HG02610 (cell line): ENCODE results near the gene ADCK1.
"Not testable (repeated sequence)": the region's sequence is repeated elsewhere in the genome, so short reads cannot be mapped to it uniquely, and the experiment has no call there.

ENCODE experiments used
- ATAC-seq: cut with Tn5 transposase; IDR thresholded peaks from one replicate; pipeline ENCODE4 v1.9.1; 2021; ENCODE audit warnings: mild to moderate bottlenecking, moderate library complexity; ENCODE audit not compliant: unreplicated experiment

Gene ADCK1

DNA sequence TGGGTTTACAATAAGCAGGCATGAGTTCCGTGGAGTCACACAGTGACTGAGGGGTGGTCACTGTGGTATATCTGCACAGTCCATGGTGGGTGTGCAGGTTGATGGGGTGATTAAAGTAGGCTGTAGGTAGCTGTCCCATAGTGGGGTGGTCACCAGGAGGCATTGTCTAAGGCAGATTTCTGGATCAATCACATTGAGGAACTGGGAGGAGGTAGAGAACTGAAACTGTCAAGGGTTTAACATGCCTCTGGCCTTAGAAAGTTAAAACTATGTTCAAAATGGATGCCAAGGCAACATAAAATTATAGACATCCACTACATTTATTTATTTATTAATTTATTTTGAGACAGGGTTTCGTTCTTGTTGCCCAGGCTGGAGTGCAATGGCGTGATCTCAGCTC lies 8.3 kb downstream of the ADCK1 start:
- ATAC-seq = no peak

DNA sequence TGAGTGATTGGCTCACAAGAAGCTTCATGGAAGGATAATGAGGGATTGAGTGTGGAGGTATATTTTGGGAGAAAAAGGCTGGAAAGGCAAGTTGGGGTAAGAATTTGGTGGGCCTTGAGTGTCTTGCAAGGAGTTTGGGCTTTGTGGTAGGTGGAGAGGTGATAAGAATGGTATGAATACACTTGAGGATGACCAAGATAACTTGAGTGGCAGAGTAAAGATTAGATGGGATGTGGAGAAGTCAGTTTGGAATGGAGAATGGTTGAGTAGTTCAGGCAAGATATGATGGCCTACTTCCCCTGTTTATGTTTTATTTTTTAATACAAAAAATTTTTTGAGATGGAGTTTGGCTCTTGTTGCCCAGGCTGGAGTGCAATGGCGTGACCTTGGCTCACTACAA lies 9.1 kb downstream of the ADCK1 start:
- no peak for ATAC-seq

GRCh38 chr14:77812028-77812427 lies 12.1 kb downstream of the ADCK1 start:
- peak; percentile 71 for ATAC-seq

DNA sequence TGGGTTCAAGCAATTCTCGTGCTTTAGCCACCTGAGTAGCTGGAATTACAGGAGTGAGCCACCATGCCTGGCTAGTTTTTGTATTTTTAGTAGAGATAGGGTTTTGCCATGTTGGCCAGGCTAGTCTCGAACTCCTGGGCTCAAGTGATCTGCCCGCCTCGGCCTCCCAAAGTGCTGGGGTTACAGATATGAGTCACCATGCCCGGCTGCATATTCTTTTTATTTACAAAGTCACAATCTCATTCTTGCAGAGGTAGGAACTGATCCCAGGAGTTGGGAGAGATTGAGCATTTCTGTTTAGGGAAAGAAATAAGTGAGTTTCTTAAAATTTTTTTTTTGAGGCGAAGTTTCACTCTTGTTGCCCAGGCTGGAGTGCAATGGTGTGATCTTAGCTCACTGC lies 12.8 kb downstream of the ADCK1 start:
- ATAC-seq = not testable (repeated sequence)

DNA sequence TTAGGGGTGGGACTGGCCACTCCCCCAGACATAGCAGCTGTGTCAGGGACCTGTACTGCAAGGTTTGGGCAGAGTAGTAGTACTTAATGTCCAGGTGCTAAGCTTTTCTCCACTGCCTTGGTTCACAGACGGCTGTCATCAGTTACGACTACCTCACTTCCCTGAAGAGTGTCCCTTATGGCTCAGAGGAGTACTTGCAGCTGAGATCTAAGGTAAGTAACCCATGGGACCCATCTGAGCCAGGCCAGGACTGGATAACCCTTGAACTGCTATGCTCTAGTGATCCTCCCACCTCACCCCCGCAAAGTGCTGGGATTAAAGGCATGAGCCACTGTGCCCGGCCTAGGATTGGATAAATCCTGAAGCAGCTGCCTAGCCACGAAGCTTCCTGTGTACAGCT lies 22.4 kb downstream of the ADCK1 start:
- no peak for ATAC-seq

GRCh38 chr14:77822741-77823140 lies 22.8 kb downstream of the ADCK1 start:
- no peak for ATAC-seq

GRCh38 chr14:77823378-77823777 lies 23.5 kb downstream of the ADCK1 start:
- ATAC-seq = no peak

DNA sequence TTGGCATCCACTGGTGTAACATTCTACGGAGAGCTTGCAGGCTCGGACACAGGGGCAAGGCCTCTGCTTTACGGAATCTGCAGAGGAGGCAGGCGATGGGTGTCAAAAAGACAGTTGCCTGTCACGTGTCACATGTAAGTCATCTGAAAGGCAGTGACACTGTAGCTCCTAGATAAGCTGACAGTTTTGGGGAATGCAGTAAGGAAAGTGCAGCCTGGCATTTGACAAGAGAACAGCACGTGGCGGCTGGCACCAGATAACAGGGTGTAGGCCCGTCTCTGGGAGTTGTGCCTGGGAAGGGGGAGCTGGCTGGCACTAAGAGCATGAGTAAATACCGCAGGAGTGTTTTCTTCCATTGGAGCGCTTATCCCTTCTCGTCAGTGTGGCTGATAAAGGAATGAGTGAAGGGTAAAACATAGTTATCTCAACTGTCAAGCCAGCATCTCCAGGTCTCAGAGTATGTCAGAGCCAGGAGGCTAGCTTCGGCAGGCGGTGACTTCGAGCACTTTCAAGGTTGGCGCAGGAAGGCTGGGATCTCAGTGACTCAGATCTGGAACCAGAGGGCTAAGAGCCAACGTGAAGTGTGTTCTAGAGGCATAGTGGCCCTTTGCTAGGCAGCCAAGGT lies 26.1 kb downstream of the ADCK1 start:
- ATAC-seq = no peak

- no peak for ATAC-seq
Measured at GRCh38 chr14:77830692-77831091, 30.8 kb downstream of the ADCK1 start.

- no peak for ATAC-seq
Measured at GRCh38 chr14:77832297-77832696, 32.4 kb downstream of the ADCK1 start.

GRCh38 chr14:77837926-77838325 lies 38.0 kb downstream of the ADCK1 start:
- no peak for ATAC-seq

DNA sequence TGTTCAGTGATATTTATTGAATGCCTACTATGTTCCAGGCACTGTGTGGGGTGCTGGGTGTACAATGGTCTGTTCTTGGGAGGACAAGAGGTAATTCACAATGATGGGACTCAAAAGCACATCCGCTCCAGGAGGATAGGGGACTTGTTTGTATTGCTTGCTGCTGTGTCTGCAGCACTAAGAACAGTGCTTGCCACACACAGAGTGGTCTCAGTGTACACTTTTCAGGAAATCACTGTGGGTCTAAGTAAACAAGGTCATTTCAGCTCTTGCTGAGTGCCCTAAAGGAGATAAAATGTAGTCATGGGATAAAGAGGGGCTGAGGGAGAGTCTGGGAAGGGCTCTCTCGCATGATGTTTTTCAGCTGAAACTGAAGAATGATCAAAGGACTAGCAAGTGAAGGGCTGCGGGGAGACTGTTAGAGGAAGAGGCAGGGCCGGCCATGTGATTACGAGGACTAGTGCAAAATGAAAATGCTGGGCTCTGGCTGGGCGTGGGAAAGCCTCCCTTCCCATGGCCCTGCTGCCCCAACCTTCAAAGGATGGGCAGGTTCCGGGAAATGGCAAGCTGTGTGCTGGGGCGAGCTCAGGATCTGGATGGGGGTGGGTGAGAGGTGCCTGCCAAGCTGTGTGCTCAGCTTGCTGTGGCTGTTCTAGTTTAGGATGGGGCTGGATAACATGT lies 39.1 kb downstream of the ADCK1 start:
- no peak for ATAC-seq

DNA sequence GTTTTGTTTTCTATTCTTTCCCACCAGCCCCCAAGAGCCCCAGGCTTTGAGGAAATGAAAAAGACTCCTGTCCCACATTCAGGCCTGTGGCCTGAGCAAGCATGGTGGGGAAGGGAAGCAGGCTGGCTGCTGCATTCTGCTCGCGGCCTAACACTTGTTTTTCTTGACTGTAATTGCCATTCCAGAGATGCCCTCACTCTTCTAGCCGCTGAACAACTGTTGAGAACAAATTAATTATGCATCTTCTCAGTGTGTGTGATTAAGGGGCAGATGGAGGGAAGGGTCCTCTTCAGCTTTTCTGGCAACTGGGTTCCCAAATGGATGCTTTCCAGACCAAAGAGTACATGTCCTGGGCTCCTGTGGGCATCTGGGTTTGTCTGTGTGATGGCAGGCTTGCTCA lies 43.3 kb downstream of the ADCK1 start:
- ATAC-seq = no peak

- ATAC-seq = no peak
Measured at GRCh38 chr14:77843651-77844050, 43.7 kb downstream of the ADCK1 start.

DNA sequence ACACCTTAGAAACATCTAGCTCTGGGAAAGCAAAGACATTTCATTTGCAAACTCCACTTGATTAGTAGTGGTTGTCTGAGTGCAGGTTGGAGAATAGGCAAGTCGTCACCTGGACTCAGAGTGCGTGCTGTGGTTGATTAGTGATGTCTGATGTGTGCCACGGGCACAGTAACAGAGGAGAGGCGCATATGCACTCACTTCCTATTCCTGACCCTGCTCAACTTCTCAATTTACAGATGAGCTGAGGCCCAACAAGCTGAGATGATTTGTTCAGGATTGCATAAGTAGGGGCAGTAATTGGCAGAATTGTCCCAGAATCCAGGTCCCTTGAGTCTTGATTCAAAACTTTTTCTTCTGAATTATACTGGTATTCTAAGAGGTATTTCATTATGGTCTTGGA lies 44.9 kb downstream of the ADCK1 start:
- no peak for ATAC-seq

DNA sequence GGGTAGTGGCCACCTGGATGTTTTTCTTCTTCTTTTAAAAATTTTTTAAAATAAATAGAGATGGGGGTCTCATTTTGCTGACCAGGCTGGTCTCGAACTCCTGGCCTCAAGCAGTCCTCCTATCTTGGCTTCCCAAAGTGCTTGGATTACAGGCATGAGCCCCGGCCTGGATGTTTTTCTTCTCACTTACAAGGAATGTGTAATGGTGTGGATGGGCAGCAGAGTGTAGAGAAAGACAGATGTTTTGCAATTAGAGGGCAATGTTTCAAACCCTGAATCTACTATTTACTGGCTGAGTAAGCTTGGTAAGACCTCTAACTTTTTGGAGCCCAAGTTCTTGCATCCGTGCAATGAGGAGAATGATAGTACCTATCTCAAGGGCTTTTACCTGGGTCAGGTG lies 48.1 kb downstream of the ADCK1 start:
- ATAC-seq = no peak

DNA sequence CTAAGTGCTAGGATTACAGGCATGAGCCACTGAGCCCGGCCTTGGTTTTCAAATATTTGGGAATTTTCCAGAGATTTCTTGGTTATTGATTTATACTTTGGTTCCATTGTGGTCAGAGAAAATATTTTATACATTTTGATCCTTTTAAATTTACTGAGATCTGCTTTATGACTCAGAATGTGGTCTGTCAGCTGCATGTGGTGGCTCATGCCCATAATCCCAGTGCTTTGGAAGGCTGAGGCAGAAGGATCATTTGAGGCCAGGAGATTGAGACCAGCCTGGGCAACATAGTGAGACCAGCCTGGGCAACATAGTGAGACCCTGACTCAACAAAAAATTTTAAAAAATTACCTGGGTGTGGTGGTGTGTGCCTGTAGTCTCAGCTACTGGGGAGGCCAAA lies 49.8 kb downstream of the ADCK1 start:
- ATAC-seq = no peak

DNA sequence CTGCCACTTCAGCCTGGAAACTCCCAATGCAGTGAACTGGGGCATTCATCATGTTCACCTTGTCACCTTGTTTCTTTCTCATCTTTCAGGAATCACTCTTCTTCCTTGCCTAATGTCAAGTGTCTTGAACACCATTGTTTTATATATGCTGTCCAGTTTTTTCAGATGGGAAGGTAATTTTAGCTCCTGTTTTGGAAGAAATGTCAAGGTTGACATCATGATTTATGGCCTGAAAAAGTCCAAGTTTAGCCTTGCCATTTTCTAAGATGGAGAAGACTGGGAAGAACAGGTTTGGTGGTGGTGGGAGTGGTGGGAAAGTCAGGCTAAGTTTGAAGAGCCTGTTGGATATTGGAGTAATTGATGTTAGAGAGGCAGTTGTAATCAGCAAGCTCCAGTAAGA lies 54.0 kb downstream of the ADCK1 start:
- no peak for ATAC-seq

- no peak for ATAC-seq
Measured at GRCh38 chr14:77856941-77857340, 57.0 kb downstream of the ADCK1 start.

DNA sequence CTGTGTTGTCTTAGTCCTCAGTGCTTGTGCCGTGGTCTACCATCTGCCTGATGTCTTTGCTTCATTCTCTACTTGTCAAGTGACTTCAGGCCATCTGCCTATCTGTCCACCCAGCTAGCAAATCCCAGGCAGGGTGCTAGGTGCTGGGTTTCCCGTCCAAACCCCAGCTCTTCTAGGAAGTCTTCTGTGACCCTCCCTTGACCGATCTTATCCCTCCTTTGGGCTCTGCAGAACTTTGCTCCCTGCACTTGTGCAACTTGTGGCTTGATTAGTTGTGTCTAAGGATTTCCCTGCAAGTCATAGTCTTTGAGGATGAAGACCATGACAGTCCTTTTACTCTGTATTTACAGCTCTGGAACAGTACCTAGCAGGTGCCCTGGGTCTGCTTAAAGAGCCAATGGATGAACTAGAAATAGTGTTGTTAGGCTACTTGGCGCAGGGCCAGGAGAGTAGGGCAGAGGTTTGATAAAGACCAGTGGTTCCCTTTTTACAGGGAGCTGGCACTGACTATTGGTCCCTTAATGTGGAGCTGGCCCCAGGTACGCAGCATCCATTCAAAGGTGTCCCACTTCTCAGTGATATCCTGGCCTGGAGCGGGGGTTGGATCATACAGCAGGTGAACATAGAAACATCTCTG lies 60.1 kb downstream of the ADCK1 start:
- ATAC-seq = no peak

DNA sequence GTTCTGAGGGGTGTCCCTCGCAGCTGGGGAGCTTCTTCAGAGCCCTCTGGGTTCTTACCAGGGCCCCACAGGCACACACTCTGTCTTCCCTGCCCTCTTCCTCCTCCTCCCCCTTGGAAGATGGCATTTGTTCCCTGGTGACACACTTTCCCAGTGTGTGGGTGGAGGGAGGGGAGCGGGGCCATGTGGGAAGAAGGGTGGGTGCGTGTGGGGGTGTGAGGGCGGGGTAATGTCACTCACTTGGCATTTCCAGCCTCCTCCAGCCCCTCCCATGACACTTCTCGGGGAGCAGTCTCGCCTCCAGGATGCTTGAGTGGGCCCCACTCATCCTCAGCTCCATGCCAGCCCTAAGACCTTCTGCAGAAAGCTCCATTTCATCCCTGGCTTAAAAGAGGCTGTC lies 61.3 kb downstream of the ADCK1 start:
- ATAC-seq = no peak

- peak; percentile 64 for ATAC-seq
Measured at GRCh38 chr14:77862154-77862786, 62.4 kb downstream of the ADCK1 start.
